Measurements from ENCODE around the gene ZNF491.
"Not testable (repeated sequence)": the region's sequence is repeated elsewhere in the genome, so short reads cannot be mapped to it uniquely, and the experiment has no call there.

The ZNF491 gene

GRCh38 chr19:11813703-11814028, 15.3 kb downstream of the ZNF491 start:
- Histone ChIP-seq H3K27me3 (replicated peaks) (no peaks in the 10 kb centered on the region), H3K36me3 (replicated peaks) (no peaks in the 10 kb centered on the region), H3K4me3 (ENCODE audit: low read depth, low read length) (peak overlapping the region; percentile 91), H3K27ac (no peak overlapping the region)
- in situ Hi-C loops (cut with HindIII; ENCODE audit: low pct_ligation_motif_present, low sequenced_read_pairs) = no loop called here
- TF ChIP-seq CTCF (IDR thresholded peaks at IDR 0.05; ENCODE audit: low read depth, low read length, missing control alignments) = no peak
- DNase-seq = no peak

- Histone ChIP-seq H3K27ac (peak within 1 kb of the TSS; percentile 32), H3K27me3 (replicated peaks) (no peaks in the 10 kb centered on the region), H3K36me3 (replicated peaks) (no peaks in the 10 kb centered on the region), H3K4me3 (ENCODE audit: low read depth, low read length) (peak within 1 kb of the TSS; percentile 91)
- in situ Hi-C loops (cut with HindIII; ENCODE audit: low pct_ligation_motif_present, low sequenced_read_pairs) = no loop called here
- DNase-seq = peak; percentile 96
- TF ChIP-seq CTCF (IDR thresholded peaks at IDR 0.05; ENCODE audit: low read depth, low read length, missing control alignments) = no peak
These were observed 15.8 kb downstream of the ZNF491 start, which contains the start of gene ZNF440 for GRCh38 chr19:11814029-11814699. TSS of gene ZNF440 (plus strand) at chr19:11814273. CDS start at chr19:11814448, 175 bp downstream.

- DNase-seq = peak; percentile 32
These were observed 16.3 kb downstream of the ZNF491 start for GRCh38 chr19:11814700-11815035.

GRCh38 chr19:11821474-11822109, 23.3 kb downstream of the ZNF491 start:
- Histone ChIP-seq H3K27ac (no peak overlapping the region), H3K4me3 (ENCODE audit: low read depth, low read length) (no peak overlapping the region), H3K36me3 (replicated peaks) (peaks cover 12% of the 10 kb centered on the region), H3K27me3 (replicated peaks) (no peaks in the 10 kb centered on the region)
- in situ Hi-C loops (cut with HindIII; ENCODE audit: low pct_ligation_motif_present, low sequenced_read_pairs) = no loop called here
- no peak for TF ChIP-seq CTCF (IDR thresholded peaks at IDR 0.05; ENCODE audit: low read depth, low read length, missing control alignments)
- peak; percentile 25 for DNase-seq

More at GRCh38 chr19:11814700-11815035, 16.3 kb downstream of the ZNF491 start:
- no peak for TF ChIP-seq CTCF (IDR thresholded peaks at IDR 0.05; ENCODE audit: low read depth, low read length, missing control alignments)
- H3K27ac ChIP-seq = peak overlapping the region; percentile 32
- H3K36me3 ChIP-seq (replicated peaks) = peaks cover 3% of the 10 kb centered on the region
- in situ Hi-C loops (cut with HindIII; ENCODE audit: low pct_ligation_motif_present, low sequenced_read_pairs) = no loop called here
- peak overlapping the region; percentile 91 for H3K4me3 ChIP-seq (ENCODE audit: low read depth, low read length)
- H3K27me3 ChIP-seq (replicated peaks) = no peaks in the 10 kb centered on the region

- H3K4me3 ChIP-seq (ENCODE audit: low read depth, low read length); in situ Hi-C loops (cut with HindIII; ENCODE audit: low pct_ligation_motif_present, low sequenced_read_pairs): not testable (repeated sequence)
- H3K36me3 ChIP-seq (replicated peaks) = peaks cover 36% of the 10 kb centered on the region
These were observed 30.9 kb downstream of the ZNF491 start for GRCh38 chr19:11828957-11829876.

More at GRCh38 chr19:11828957-11829876, 30.9 kb downstream of the ZNF491 start:
- not testable (repeated sequence) for DNase-seq; H3K27ac ChIP-seq; H3K27me3 ChIP-seq (replicated peaks)
